HepG2 (cell line): ENCODE data around the gene MGAT4D. TPM values are rescaled to one million over a fixed set of nuclear protein-coding genes. Genes with fewer than 3 reads are reported as not detected.

ENCODE experiments used
- BCL6 ChIP-seq: IDR thresholded peaks from 2 replicates; pipeline ENCODE4 v1.6.1; 2016; ENCODE audit warnings: missing genetic modification reagents, missing compliant biosample characterization
- EEA1 ChIP-seq: sonication (generic); formaldehyde crosslinking; IDR thresholded peaks from 2 replicates; pipeline ENCODE4 v1.5.1; 2020; ENCODE audit warnings: mild to moderate bottlenecking, missing genetic modification reagents, borderline replicate concordance
- ETV6 ChIP-seq: sonication (generic); formaldehyde crosslinking; conservative IDR thresholded peaks from 2 replicates; pipeline ENCODE4 v1.4.0; 2020; ENCODE audit warnings: missing genetic modification reagents
- FOXC1 ChIP-seq: sonication (generic); formaldehyde crosslinking; IDR thresholded peaks from 2 replicates; pipeline ENCODE4 v1.8.0; 2022; ENCODE audit warnings: mild to moderate bottlenecking, missing genetic modification reagents, borderline replicate concordance
- GFI1 ChIP-seq: sonication (generic); formaldehyde crosslinking; IDR thresholded peaks from 2 replicates; pipeline ENCODE4 v1.5.0; 2020; ENCODE audit warnings: missing genetic modification reagents, mild to moderate bottlenecking, borderline replicate concordance
- HDAC6 ChIP-seq: fragments of 200-600 bp; sonication (generic); IDR thresholded peaks from 2 replicates; pipeline ENCODE4 v1.7.0; 2017; ENCODE audit warnings: mild to moderate bottlenecking, antibody characterized with exemption, low read length, low read depth
- HHEX ChIP-seq: IDR thresholded peaks from 2 replicates; pipeline ENCODE4 v1.6.1; 2016; ENCODE audit warnings: control low read depth
- MIXL1 ChIP-seq: IDR thresholded peaks from 2 replicates; pipeline ENCODE4 v1.6.1; 2016
- MXD4 ChIP-seq: IDR thresholded peaks from 2 replicates; pipeline ENCODE4 v1.6.1; 2016; ENCODE audit warnings: mild to moderate bottlenecking, missing biosample characterization, missing genetic modification reagents
- RARG ChIP-seq: sonication (generic); formaldehyde crosslinking; IDR thresholded peaks from 2 replicates; pipeline ENCODE4 v1.4.0; 2020; ENCODE audit warnings: low read depth, mild to moderate bottlenecking, missing genetic modification reagents
- SOX13 ChIP-seq, 3 experiments: fragments of 450-650 bp in 1 of 3; sonication (generic) in 1 of 3; formaldehyde crosslinking in 1 of 3; IDR thresholded peaks in 2 of 3; conservative IDR thresholded peaks in 1 of 3; 2 replicates each; pipeline versions ENCODE4 v1.5.0 to v1.6.1; 2016 to 2020; ENCODE audit warnings: antibody characterized with exemption in 1 of 3, mild to moderate bottlenecking in 1 of 3, missing compliant biosample characterization in 1 of 3, missing genetic modification reagents in 1 of 3, moderate library complexity in 1 of 3
- U2AF2 ChIP-seq: fragments of 200-400 bp; formaldehyde crosslinking; IDR thresholded peaks from 2 replicates; pipeline ENCODE4 v1.6.1; 2017; ENCODE audit warnings: low read depth, mild to moderate bottlenecking, low read length
- WIZ ChIP-seq: sonication (generic); formaldehyde crosslinking; IDR thresholded peaks from 2 replicates; pipeline ENCODE4 v1.5.1; 2020; ENCODE audit warnings: mild to moderate bottlenecking, missing genetic modification reagents
- XRCC5 ChIP-seq: fragments of 200-400 bp; formaldehyde crosslinking; optimal IDR thresholded peaks from 2 replicates; pipeline ENCODE3; 2017; ENCODE audit warnings: mild to moderate bottlenecking, low read length
- YY1 ChIP-seq: IDR thresholded peaks from 2 replicates; pipeline ENCODE4 v1.6.1; 2011; ENCODE audit warnings: low read length, low read depth, moderate library complexity, mild to moderate bottlenecking; ENCODE audit not compliant: insufficient read depth, insufficient replicate concordance
- ZNF556 ChIP-seq: sonication (generic); formaldehyde crosslinking; IDR thresholded peaks from 2 replicates; pipeline ENCODE4 v1.4.0; 2020; ENCODE audit warnings: mild to moderate bottlenecking, missing genetic modification reagents, borderline replicate concordance
- ZNF598 ChIP-seq: sonication (generic); formaldehyde crosslinking; IDR thresholded peaks from 2 replicates; pipeline ENCODE4 v1.5.1; 2020; ENCODE audit warnings: mild to moderate bottlenecking, missing genetic modification reagents, borderline replicate concordance
- ZNF615 ChIP-seq: sonication (generic); formaldehyde crosslinking; IDR thresholded peaks from 2 replicates; pipeline ENCODE4 v1.5.0; 2020; ENCODE audit warnings: mild to moderate bottlenecking, missing genetic modification reagents, borderline replicate concordance
- polyA plus RNA-seq, 8 experiments: library from polyadenylated mRNA; depleted of rRNA in 3 of 8; stranded (reverse) in 7 of 8; unstranded in 1 of 8; fragments of >200 nt; fragmentation: Illumina TruSeq in 4 of 8; extraction: Trizol in 4 of 8; gene quantifications; 2 replicates each; pipeline versions ENCODE4 v1.2.1 to v1.2.3, GENCODE V29; 2011 to 2016; ENCODE audit warnings: low read depth in 4 of 8, missing spikeins in 1 of 8, mixed read lengths in 1 of 8; ENCODE audit not compliant: insufficient read depth in 1 of 8
- total RNA-seq, 5 experiments: library from RNA; depleted of rRNA; stranded (reverse); fragments of >200 nt; fragmentation: Illumina TruSeq; extraction: Trizol; gene quantifications; 2 replicates each; pipeline ENCODE4 v1.2.3, GENCODE V29; 2016; ENCODE audit warnings: low read depth in 1 of 5
- TF ChIP-seq, protein P1 (sequence below): sonication (generic); formaldehyde crosslinking; IDR thresholded peaks from 2 replicates; pipeline ENCODE4 v1.5.0; 2020; ENCODE audit warnings: mild to moderate bottlenecking, missing genetic modification reagents
- TF ChIP-seq, protein P2 (sequence below): sonication (generic); formaldehyde crosslinking; IDR thresholded peaks from 2 replicates; pipeline ENCODE4 v1.4.0; 2020; ENCODE audit warnings: missing genetic modification reagents, low read depth, mild to moderate bottlenecking, borderline replicate concordance
- TF ChIP-seq, protein P3 (sequence below): IDR thresholded peaks from 2 replicates; pipeline ENCODE4 v1.6.1; 2016; ENCODE audit warnings: low read depth, borderline replicate concordance
- TF ChIP-seq, protein P4 (sequence below): sonication (generic); formaldehyde crosslinking; IDR thresholded peaks from 2 replicates; pipeline ENCODE4 v1.5.0; 2020; ENCODE audit warnings: mild to moderate bottlenecking, missing genetic modification reagents
- TF ChIP-seq, protein P5 (sequence below): IDR thresholded peaks from 2 replicates; pipeline ENCODE4 v1.6.1; 2016; ENCODE audit warnings: low read depth, control low read depth
- TF ChIP-seq, protein P6 (sequence below): sonication (generic); formaldehyde crosslinking; IDR thresholded peaks from 2 replicates; pipeline ENCODE4 v1.4.0; 2020; ENCODE audit warnings: missing genetic modification reagents

Gene MGAT4D
- total and polyA plus RNA-seq, 2 of the 13 experiments (the other 11 are each of a cell fraction or from before 2014, with no cell fraction given), result not detected

DNA sequence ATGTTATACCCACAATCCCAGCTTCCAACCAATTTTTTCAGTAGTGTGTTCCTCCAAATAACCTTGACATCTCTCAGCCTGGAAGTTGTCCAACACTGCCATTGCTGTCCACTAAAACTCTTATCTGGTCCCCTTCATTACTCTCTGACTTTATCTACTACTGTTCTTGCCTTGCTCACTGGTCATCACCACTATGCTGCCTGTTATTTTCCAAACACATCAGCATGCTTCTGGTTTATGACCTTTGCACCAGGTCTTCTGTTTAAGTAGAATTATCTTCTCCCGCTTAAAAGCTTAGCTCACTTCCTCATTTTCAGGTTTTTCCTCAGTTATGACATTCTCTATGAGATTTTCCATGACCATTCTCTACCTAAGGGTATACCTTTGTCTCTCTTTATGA, 31.3 kb upstream of the MGAT4D start (continued):
- TF ChIP-seq SOX13 (IDR thresholded peaks at IDR 0.05) (no peak), SOX13 (CRISPR knock-in tag; conservative IDR thresholded peaks at IDR 0.05 in 1 of 2, IDR thresholded peaks at IDR 0.05 in 1 of 2) (0 out of 4 replicates have a peak, but pooled peaks of 1 of the 2 experiments have one; percentile 39), HDAC6 (no peak), WIZ (CRISPR knock-in tag) (no peak), ETV6 (CRISPR knock-in tag) (no peak), GFI1 (CRISPR knock-in tag) (peak; percentile 42; the same call in 1 of the 2 replicates), MXD4 (CRISPR knock-in tag) (no peak), HHEX (CRISPR knock-in tag) (no peak), EEA1 (CRISPR knock-in tag) (no peak), FOXC1 (CRISPR knock-in tag) (no peak), YY1 (peak; percentile 15), BCL6 (CRISPR knock-in tag) (peak; percentile 81), RARG (CRISPR knock-in tag) (no peak), MIXL1 (CRISPR knock-in tag) (peak; percentile 82), ZNF556 (CRISPR knock-in tag) (no peak), U2AF2 (no peak), ZNF615 (CRISPR knock-in tag) (no peak), ZNF598 (CRISPR knock-in tag) (no peak), XRCC5 (no peak)
- TF ChIP-seq, protein P1, sequence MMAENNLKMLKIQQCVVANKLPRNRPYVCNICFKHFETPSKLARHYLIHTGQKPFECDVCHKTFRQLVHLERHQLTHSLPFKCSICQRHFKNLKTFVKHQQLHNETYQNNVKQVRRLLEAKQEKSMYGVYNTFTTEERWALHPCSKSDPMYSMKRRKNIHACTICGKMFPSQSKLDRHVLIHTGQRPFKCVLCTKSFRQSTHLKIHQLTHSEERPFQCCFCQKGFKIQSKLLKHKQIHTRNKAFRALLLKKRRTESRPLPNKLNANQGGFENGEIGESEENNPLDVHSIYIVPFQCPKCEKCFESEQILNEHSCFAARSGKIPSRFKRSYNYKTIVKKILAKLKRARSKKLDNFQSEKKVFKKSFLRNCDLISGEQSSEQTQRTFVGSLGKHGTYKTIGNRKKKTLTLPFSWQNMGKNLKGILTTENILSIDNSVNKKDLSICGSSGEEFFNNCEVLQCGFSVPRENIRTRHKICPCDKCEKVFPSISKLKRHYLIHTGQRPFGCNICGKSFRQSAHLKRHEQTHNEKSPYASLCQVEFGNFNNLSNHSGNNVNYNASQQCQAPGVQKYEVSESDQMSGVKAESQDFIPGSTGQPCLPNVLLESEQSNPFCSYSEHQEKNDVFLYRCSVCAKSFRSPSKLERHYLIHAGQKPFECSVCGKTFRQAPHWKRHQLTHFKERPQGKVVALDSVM (CRISPR knock-in tag), result no peak
- TF ChIP-seq, protein P2, sequence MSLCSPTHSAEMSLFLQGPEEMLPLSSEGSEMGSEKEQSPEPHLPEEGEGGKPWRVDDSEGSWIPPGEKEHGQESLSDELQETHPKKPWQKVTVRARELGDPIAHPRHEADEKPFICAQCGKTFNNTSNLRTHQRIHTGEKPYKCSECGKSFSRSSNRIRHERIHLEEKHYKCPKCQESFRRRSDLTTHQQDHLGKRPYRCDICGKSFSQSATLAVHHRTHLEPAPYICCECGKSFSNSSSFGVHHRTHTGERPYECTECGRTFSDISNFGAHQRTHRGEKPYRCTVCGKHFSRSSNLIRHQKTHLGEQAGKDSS (CRISPR knock-in tag), result no peak
- TF ChIP-seq, protein P3, sequence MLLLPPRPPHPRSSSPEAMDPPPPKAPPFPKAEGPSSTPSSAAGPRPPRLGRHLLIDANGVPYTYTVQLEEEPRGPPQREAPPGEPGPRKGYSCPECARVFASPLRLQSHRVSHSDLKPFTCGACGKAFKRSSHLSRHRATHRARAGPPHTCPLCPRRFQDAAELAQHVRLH (CRISPR knock-in tag), result no peak
- TF ChIP-seq, protein P4, sequence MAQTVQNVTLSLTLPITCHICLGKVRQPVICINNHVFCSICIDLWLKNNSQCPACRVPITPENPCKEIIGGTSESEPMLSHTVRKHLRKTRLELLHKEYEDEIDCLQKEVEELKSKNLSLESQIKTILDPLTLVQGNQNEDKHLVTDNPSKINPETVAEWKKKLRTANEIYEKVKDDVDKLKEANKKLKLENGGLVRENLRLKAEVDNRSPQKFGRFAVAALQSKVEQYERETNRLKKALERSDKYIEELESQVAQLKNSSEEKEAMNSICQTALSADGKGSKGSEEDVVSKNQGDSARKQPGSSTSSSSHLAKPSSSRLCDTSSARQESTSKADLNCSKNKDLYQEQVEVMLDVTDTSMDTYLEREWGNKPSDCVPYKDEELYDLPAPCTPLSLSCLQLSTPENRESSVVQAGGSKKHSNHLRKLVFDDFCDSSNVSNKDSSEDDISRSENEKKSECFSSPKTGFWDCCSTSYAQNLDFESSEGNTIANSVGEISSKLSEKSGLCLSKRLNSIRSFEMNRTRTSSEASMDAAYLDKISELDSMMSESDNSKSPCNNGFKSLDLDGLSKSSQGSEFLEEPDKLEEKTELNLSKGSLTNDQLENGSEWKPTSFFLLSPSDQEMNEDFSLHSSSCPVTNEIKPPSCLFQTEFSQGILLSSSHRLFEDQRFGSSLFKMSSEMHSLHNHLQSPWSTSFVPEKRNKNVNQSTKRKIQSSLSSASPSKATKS (CRISPR knock-in tag), result no peak
- TF ChIP-seq, protein P5, sequence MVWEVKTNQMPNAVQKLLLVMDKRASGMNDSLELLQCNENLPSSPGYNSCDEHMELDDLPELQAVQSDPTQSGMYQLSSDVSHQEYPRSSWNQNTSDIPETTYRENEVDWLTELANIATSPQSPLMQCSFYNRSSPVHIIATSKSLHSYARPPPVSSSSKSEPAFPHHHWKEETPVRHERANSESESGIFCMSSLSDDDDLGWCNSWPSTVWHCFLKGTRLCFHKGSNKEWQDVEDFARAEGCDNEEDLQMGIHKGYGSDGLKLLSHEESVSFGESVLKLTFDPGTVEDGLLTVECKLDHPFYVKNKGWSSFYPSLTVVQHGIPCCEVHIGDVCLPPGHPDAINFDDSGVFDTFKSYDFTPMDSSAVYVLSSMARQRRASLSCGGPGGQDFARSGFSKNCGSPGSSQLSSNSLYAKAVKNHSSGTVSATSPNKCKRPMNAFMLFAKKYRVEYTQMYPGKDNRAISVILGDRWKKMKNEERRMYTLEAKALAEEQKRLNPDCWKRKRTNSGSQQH, result no peak
- TF ChIP-seq, protein P6, sequence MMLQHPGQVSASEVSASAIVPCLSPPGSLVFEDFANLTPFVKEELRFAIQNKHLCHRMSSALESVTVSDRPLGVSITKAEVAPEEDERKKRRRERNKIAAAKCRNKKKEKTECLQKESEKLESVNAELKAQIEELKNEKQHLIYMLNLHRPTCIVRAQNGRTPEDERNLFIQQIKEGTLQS (CRISPR knock-in tag), result no peak
